ENCODE measurements around the gene CNNM2.
"Not testable (repeated sequence)": the region's sequence is repeated elsewhere in the genome, so short reads cannot be mapped to it uniquely, and the experiment has no call there.

CNNM2 gene

GRCh38 chr10:102998399-102998907 lies 80.4 kb downstream of the CNNM2 start:
- TF ChIP-seq CTCF (IDR thresholded peaks at IDR 0.05; ENCODE audit: low read depth, low read length, missing control alignments) = no peak

GRCh38 chr10:103000050-103000449 lies 82.0 kb downstream of the CNNM2 start:
- H3K4me3 ChIP-seq (replicated peaks; ENCODE audit: low read depth, low read length); DNase-seq (ENCODE audit: extremely low read depth, low read depth): not testable (repeated sequence)

More at GRCh38 chr10:102998399-102998907, 80.4 kb downstream of the CNNM2 start:
- H3K4me3 ChIP-seq (replicated peaks; ENCODE audit: low read depth, low read length) = no peak overlapping the region
- DNase-seq (ENCODE audit: extremely low read depth, low read depth) = no peak

GRCh38 chr10:103007017-103007416 lies 88.9 kb downstream of the CNNM2 start:
- DNase-seq (ENCODE audit: extremely low read depth, low read depth) = no peak
- no peak overlapping the region for H3K4me3 ChIP-seq (replicated peaks; ENCODE audit: low read depth, low read length)
- no peak for TF ChIP-seq CTCF (IDR thresholded peaks at IDR 0.05; ENCODE audit: low read depth, low read length, missing control alignments)

GRCh38 chr10:103013416-103013815 lies 95.3 kb downstream of the CNNM2 start:
- no peak overlapping the region for H3K4me3 ChIP-seq (replicated peaks; ENCODE audit: low read depth, low read length)

GRCh38 chr10:103019425-103019824 lies 101.3 kb downstream of the CNNM2 start:
- no peak overlapping the region for H3K4me3 ChIP-seq (replicated peaks; ENCODE audit: low read depth, low read length)
- TF ChIP-seq CTCF (IDR thresholded peaks at IDR 0.05; ENCODE audit: low read depth, low read length, missing control alignments) = no peak
- DNase-seq (ENCODE audit: extremely low read depth, low read depth) = no peak

More at GRCh38 chr10:103013416-103013815, 95.3 kb downstream of the CNNM2 start:
- TF ChIP-seq CTCF (IDR thresholded peaks at IDR 0.05; ENCODE audit: low read depth, low read length, missing control alignments) = no peak
- no peak for DNase-seq (ENCODE audit: extremely low read depth, low read depth)

GRCh38 chr10:103021150-103021899 lies 103.2 kb downstream of the CNNM2 start:
- no peak overlapping the region for H3K4me3 ChIP-seq (replicated peaks; ENCODE audit: low read depth, low read length)
- TF ChIP-seq CTCF (IDR thresholded peaks at IDR 0.05; ENCODE audit: low read depth, low read length, missing control alignments) = no peak
- no peak for DNase-seq (ENCODE audit: extremely low read depth, low read depth)

GRCh38 chr10:103021900-103022293 lies 103.8 kb downstream of the CNNM2 start:
- no peak for TF ChIP-seq CTCF (IDR thresholded peaks at IDR 0.05; ENCODE audit: low read depth, low read length, missing control alignments)
- no peak for DNase-seq (ENCODE audit: extremely low read depth, low read depth)
- no peak overlapping the region for H3K4me3 ChIP-seq (replicated peaks; ENCODE audit: low read depth, low read length)

All from HFF-Myc (cell line).